ENCODE data around the gene SCAMP4. TPM values are rescaled to one million over a fixed set of nuclear protein-coding genes. Genes with fewer than 3 reads are reported as not detected.

Gene SCAMP4
- total and polyA plus RNA-seq, 2 of the 13 experiments (the other 11 are each of a cell fraction or from before 2014, with no cell fraction given), result 10.7 to 13.7 TPM

DNA sequence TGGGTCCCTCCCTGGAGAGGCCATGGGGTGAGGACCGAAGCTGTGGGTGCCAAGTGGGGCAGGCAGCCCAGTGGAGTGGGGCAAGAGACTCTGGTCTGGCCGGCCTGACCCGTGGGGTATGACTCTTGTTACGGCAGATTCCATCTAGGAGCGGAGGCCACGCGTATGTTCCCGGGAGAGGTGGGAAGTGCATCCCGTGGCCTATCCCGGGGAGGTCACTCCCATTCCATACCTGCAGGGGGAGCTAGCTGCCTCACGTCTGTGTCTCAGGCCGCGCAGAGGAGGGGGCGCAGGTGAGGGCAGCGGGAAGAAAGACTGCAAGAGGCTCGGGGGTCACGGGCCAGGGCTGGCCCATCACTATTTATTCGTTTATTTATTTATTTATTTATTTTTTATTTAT lies 40.7 kb downstream of the SCAMP4 start (continued):
- TF ChIP-seq, protein P1, sequence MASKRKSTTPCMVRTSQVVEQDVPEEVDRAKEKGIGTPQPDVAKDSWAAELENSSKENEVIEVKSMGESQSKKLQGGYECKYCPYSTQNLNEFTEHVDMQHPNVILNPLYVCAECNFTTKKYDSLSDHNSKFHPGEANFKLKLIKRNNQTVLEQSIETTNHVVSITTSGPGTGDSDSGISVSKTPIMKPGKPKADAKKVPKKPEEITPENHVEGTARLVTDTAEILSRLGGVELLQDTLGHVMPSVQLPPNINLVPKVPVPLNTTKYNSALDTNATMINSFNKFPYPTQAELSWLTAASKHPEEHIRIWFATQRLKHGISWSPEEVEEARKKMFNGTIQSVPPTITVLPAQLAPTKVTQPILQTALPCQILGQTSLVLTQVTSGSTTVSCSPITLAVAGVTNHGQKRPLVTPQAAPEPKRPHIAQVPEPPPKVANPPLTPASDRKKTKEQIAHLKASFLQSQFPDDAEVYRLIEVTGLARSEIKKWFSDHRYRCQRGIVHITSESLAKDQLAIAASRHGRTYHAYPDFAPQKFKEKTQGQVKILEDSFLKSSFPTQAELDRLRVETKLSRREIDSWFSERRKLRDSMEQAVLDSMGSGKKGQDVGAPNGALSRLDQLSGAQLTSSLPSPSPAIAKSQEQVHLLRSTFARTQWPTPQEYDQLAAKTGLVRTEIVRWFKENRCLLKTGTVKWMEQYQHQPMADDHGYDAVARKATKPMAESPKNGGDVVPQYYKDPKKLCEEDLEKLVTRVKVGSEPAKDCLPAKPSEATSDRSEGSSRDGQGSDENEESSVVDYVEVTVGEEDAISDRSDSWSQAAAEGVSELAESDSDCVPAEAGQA (IDR thresholded peaks at IDR 0.05; ENCODE audit: low read depth), result peak; percentile 46; the same call in 1 of the 2 replicates
- TF ChIP-seq, protein P1 (CRISPR knock-in tag; IDR thresholded peaks at IDR 0.05; ENCODE audit: borderline replicate concordance), result no peak
- peak; percentile 50 for TF ChIP-seq SALL1 (CRISPR knock-in tag; IDR thresholded peaks at IDR 0.05)
- TF ChIP-seq SIN3A (IDR thresholded peaks at IDR 0.05; ENCODE audit: borderline replicate concordance, low read depth, low read length), result peak; percentile 24; the same call in 1 of the 2 replicates
- 0 out of 2 replicates have a peak, but pooled peaks have one; percentile 16 for TF ChIP-seq BHLHE40 (IDR thresholded peaks at IDR 0.05; ENCODE audit: low read length)
- TF ChIP-seq ZBTB7A (CRISPR knock-in tag; IDR thresholded peaks at IDR 0.05), result peak; percentile 29; the same call in 1 of the 2 replicates
- peak; percentile 60 for TF ChIP-seq STAG1 (CRISPR knock-in tag; IDR thresholded peaks at IDR 0.05)
- peak; percentile 17; the same call in 1 of the 2 replicates for TF ChIP-seq SOX5 (CRISPR knock-in tag; IDR thresholded peaks at IDR 0.05; ENCODE audit: borderline replicate concordance)
- peak; percentile 19 for TF ChIP-seq HNRNPLL (IDR thresholded peaks at IDR 0.05; ENCODE audit: low read depth, low read length, poor library complexity, severe bottlenecking)
- 0 out of 2 replicates have a peak, but pooled peaks have one; percentile 9 for TF ChIP-seq RARA (CRISPR knock-in tag; IDR thresholded peaks at IDR 0.05)
- TF ChIP-seq IRF2 (CRISPR knock-in tag; IDR thresholded peaks at IDR 0.05), result 0 out of 2 replicates have a peak, but pooled peaks have one; percentile 21
- peak; percentile 95 for TF ChIP-seq ZBTB38 (CRISPR knock-in tag; IDR thresholded peaks at IDR 0.05)
- TF ChIP-seq, protein P2, sequence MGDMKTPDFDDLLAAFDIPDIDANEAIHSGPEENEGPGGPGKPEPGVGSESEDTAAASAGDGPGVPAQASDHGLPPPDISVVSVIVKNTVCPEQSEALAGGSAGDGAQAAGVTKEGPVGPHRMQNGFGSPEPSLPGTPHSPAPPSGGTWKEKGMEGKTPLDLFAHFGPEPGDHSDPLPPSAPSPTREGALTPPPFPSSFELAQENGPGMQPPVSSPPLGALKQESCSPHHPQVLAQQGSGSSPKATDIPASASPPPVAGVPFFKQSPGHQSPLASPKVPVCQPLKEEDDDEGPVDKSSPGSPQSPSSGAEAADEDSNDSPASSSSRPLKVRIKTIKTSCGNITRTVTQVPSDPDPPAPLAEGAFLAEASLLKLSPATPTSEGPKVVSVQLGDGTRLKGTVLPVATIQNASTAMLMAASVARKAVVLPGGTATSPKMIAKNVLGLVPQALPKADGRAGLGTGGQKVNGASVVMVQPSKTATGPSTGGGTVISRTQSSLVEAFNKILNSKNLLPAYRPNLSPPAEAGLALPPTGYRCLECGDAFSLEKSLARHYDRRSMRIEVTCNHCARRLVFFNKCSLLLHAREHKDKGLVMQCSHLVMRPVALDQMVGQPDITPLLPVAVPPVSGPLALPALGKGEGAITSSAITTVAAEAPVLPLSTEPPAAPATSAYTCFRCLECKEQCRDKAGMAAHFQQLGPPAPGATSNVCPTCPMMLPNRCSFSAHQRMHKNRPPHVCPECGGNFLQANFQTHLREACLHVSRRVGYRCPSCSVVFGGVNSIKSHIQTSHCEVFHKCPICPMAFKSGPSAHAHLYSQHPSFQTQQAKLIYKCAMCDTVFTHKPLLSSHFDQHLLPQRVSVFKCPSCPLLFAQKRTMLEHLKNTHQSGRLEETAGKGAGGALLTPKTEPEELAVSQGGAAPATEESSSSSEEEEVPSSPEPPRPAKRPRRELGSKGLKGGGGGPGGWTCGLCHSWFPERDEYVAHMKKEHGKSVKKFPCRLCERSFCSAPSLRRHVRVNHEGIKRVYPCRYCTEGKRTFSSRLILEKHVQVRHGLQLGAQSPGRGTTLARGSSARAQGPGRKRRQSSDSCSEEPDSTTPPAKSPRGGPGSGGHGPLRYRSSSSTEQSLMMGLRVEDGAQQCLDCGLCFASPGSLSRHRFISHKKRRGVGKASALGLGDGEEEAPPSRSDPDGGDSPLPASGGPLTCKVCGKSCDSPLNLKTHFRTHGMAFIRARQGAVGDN (CRISPR knock-in tag; IDR thresholded peaks at IDR 0.05), result peak; percentile 44
- TF ChIP-seq, protein P3, sequence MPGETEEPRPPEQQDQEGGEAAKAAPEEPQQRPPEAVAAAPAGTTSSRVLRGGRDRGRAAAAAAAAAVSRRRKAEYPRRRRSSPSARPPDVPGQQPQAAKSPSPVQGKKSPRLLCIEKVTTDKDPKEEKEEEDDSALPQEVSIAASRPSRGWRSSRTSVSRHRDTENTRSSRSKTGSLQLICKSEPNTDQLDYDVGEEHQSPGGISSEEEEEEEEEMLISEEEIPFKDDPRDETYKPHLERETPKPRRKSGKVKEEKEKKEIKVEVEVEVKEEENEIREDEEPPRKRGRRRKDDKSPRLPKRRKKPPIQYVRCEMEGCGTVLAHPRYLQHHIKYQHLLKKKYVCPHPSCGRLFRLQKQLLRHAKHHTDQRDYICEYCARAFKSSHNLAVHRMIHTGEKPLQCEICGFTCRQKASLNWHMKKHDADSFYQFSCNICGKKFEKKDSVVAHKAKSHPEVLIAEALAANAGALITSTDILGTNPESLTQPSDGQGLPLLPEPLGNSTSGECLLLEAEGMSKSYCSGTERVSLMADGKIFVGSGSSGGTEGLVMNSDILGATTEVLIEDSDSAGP (CRISPR knock-in tag; IDR thresholded peaks at IDR 0.05; ENCODE audit: borderline replicate concordance), result peak; percentile 21; the same call in 1 of the 2 replicates
- no peak for TF ChIP-seq ZNF589 (CRISPR knock-in tag; conservative IDR thresholded peaks at IDR 0.05)
- TF ChIP-seq, protein P4, sequence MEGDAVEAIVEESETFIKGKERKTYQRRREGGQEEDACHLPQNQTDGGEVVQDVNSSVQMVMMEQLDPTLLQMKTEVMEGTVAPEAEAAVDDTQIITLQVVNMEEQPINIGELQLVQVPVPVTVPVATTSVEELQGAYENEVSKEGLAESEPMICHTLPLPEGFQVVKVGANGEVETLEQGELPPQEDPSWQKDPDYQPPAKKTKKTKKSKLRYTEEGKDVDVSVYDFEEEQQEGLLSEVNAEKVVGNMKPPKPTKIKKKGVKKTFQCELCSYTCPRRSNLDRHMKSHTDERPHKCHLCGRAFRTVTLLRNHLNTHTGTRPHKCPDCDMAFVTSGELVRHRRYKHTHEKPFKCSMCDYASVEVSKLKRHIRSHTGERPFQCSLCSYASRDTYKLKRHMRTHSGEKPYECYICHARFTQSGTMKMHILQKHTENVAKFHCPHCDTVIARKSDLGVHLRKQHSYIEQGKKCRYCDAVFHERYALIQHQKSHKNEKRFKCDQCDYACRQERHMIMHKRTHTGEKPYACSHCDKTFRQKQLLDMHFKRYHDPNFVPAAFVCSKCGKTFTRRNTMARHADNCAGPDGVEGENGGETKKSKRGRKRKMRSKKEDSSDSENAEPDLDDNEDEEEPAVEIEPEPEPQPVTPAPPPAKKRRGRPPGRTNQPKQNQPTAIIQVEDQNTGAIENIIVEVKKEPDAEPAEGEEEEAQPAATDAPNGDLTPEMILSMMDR (CRISPR knock-in tag; IDR thresholded peaks at IDR 0.05), result peak; percentile 88

Measured in HepG2 (cell line).